Stimulated activated CD4-positive, alpha-beta T cell treated with anti-CD3 and anti-CD28 coated beads, Interleukin-1b, Interleukin-23, amount 100 ng/mL, for 24 hours (primary cell): Measurements from ENCODE around the gene GALP.
"Not testable (repeated sequence)": the region's sequence is repeated elsewhere in the genome, so short reads cannot be mapped to it uniquely, and the experiment has no call there.

Experiments
- DNase-seq, 4 experiments: peaks; one replicate each; pipeline ENCODE4 v3.0.0-alpha.2; 2020; ENCODE audit warnings: low read depth in 4 of 4, low spot score in 1 of 4

Gene GALP

GRCh38 chr19:56147307-56147706, 28.5 kb upstream of the GALP start:
- no peak for DNase-seq

GRCh38 chr19:56148096-56148495, 27.7 kb upstream of the GALP start:
- no peak for DNase-seq

DNA sequence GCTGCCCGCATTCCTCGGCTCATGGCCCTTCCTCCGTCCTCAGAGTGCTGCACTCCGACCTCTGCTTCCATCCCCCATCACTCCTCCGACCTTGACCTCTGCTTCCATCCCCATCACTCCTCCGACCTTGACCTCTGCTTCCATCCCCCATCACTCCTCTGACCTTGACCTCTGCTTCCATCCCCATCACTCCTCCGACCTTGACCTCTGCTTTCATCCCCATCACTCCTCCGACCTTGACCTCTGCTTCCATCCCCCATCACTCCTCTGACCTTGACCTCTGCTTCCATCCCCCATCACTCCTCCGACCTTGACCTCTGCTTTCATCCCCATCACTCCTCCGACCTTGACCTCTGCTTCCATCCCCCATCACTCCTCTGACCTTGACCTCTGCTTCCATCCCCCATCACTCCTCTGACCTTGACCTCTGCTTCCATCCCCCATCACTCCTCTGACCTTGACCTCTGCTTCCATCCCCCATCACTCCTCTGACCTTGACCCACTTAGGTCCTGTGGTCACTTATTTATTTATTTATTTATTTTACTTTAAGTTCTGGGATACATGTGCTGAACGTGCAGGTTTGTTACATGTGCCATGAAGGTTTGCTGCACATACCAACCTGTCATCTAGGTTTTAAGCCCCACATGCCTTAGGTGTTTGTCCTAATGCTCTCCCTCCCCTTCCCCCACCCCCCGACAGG, 26.7 kb upstream of the GALP start:
- DNase-seq = not testable (repeated sequence)

GRCh38 chr19:56149656-56150038, 26.2 kb upstream of the GALP start:
- no peak for DNase-seq

- DNase-seq = no peak
Measured at GRCh38 chr19:56150358-56150757, 25.4 kb upstream of the GALP start.

GRCh38 chr19:56152644-56153043, 23.2 kb upstream of the GALP start:
- no peak for DNase-seq

DNA sequence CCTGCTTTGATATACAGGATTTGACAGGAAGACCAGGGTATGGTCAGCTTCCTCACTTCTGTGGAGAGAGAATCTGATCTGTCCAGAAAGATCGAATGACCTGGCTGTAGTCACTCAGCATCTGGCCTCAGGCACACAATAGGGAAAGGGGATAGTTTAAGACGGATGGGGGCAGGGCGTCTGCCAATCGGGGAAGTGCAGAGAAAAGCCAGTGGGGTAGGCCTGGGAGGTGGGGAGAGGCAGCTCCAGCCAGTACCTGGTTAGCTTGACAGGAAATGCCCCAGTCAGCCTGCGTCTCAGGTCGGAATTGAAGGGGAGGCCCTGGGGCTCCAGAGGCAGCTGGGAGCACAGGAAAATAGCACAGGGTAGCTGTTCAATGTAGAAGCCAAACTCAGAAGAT, 22.3 kb upstream of the GALP start:
- no peak for DNase-seq

- no peak for DNase-seq
Measured at GRCh38 chr19:56155124-56155687, 20.6 kb upstream of the GALP start.

GRCh38 chr19:56156768-56157167, 19.0 kb upstream of the GALP start:
- no peak for DNase-seq

- DNase-seq = no peak
Measured at GRCh38 chr19:56158170-56158757, 17.5 kb upstream of the GALP start.

DNA sequence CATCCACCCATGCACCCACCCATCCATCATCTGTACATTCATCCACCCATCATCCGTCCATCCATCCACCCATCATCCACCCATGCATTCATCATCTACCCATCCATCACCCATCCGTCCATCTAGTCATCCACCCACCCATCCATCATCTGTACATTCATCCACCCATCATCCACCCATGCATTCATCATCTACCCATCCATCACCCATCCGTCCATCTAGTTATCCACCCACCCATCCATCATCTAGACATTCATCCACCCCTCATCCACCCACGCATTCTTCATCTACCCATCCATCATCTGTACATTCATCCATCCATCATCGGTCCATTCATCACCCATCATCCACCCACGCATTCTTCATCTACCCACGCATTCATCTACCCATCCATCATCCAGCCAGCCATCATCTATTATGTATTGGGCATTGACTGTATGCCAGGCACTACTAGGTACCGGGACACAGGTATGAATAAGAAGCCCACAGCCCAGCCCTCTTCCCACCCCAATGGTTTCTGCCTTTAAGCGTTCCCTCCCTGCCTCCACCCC, 16.7 kb upstream of the GALP start:
- DNase-seq = no peak

GRCh38 chr19:56159622-56160271, 16.1 kb upstream of the GALP start:
- DNase-seq = no peak

GRCh38 chr19:56161534-56161933, 14.3 kb upstream of the GALP start:
- DNase-seq = no peak

GRCh38 chr19:56162258-56162657, 13.6 kb upstream of the GALP start:
- DNase-seq = no peak

DNA sequence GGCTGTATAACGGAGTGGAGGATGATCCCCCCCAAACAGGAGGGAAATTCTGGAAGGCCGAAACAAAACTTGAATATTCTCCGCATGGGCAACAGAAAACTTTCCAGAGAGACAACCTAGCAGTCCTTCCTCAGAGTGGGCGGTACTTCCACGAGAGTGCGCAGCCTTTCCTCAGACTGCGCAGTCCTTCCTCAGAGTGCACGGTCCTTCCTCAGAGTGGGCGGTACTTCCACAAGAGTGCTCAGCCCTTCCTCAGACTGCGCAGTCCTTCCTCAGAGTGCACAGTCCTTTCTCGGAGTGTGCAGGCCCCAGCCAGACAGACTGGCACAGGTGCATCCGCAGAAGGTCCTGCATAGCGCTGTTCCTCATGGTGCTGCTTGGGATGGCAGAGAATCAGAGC, 12.7 kb upstream of the GALP start:
- DNase-seq = no peak

DNA sequence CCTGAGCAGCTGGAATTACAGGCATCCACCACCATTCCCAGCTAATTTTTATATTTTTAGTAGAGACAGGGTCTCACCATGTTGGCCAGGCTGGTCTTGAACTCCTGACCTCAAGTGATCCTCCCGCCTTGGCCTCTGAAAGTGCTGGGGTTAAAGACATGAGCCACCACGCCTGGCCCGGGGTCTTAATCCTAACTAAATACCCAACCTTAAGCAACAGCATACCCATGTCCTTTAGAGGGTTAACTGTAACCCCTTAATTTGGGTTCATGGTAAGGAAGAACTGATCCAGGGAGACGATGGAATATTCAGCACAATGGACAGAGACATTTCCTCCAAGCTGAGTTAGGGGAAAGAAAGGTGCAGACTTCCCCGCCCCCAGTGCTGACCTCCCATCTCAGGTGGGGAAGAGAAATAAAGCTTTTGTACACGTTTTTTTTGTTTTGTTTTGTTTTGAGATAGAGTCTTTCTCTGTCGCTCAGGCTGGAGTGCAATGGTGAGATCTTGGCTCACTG, 8.7 kb upstream of the GALP start:
- DNase-seq = no peak

DNA sequence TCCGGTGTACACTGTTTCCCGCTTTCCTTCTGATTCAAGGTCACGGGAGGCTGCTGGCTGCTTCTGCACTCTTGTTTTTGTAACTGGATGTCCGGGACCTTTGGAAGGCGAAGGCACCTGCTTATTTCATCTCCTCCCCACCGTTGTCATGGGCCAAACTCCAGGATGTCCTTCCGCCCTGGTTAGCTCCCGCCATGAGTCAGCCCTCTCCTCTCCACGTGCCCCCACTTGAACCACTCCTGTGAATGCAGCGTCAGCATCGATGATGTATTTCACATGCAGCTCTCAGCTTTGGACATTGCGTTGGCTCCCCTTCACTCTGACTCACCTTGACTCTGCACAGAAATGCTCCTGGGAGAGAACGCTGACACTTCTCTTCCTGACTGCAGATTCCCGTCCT, 5.5 kb upstream of the GALP start:
- no peak for DNase-seq

GRCh38 chr19:56174086-56174485, 1.7 kb upstream of the GALP start:
- no peak for DNase-seq

GRCh38 chr19:56174550-56174949, 1.3 kb upstream of the GALP start:
- no peak for DNase-seq

- DNase-seq = not testable (repeated sequence)
Measured at GRCh38 chr19:56176310-56176709, 502 bp downstream of the GALP start.

GRCh38 chr19:56176881-56177280, 1.1 kb downstream of the GALP start:
- DNase-seq = no peak
